SK-N-SH (cell line): ENCODE results near the gene ABCD1. TPM values are rescaled to one million over a fixed set of nuclear protein-coding genes. Genes with fewer than 3 reads are reported as not detected.

ENCODE experiments used
- CTCF ChIA-PET: fragments of 300-600, 350-600 bp; formaldehyde crosslinking; extraction: SDS; loops from one replicate; lab custom pipeline; 2021; lab: Yijun Ruan, JAX
- POLR2A ChIA-PET: fragments of 350-600 bp; sonication (Branson Sonifier 250); formaldehyde crosslinking; extraction: SDS; loops from one replicate; lab custom pipeline; 2020; ENCODE audit warnings: antibody characterized with exemption, inconsistent platforms; lab: Yijun Ruan, JAX
- DNase-seq: peaks from one replicate; pipeline ENCODE4 v3.0.0; 2012
- H2AFZ ChIP-seq: fragments of 200-600 bp; sonication (generic); 2 replicates; pipeline ENCODE4 v1.8.1; 2016; ENCODE audit warnings: antibody characterized with exemption, mild to moderate bottlenecking, low read depth
- H3F3A ChIP-seq: fragments of 200-600 bp; sonication (generic); replicated peaks from 2 replicates; pipeline ENCODE3; 2016; ENCODE audit warnings: antibody characterized with exemption, mild to moderate bottlenecking; ENCODE audit not compliant: insufficient read depth
- H3K27ac ChIP-seq, 2 experiments: fragments of 200-500 bp in 1 of 2; fragments of 200-600 bp in 1 of 2; sonication (Bioruptor generic) in 1 of 2; sonication (generic), shearing (Covaris generic) in 1 of 2; 2 replicates each; pipeline versions ENCODE4 v1.5.1 to v1.6.1; 2014 to 2016; ENCODE audit warnings: low read depth in 2 of 2, inconsistent platforms in 1 of 2, low read length in 1 of 2, mild to moderate bottlenecking in 1 of 2, mixed read lengths in 1 of 2
- H3K27me3 ChIP-seq: fragments of 200-600 bp; sonication (generic), shearing (Covaris generic); 2 replicates; pipeline ENCODE4 v1.6.1; 2016; ENCODE audit warnings: mixed run types; ENCODE audit not compliant: insufficient read depth
- H3K36me3 ChIP-seq, 2 experiments: fragments of 200-500 bp in 1 of 2; fragments of 200-600 bp in 1 of 2; sonication (Bioruptor generic) in 1 of 2; sonication (generic) in 1 of 2; replicated peaks in 1 of 2; 2 replicates each; pipeline versions ENCODE3 to v1.5.1; 2014 to 2016; ENCODE audit warnings: low read length in 1 of 2, mild to moderate bottlenecking in 1 of 2; ENCODE audit not compliant: insufficient read depth in 2 of 2, control insufficient read depth in 1 of 2
- H3K4me1 ChIP-seq, 2 experiments: fragments of 200-500 bp in 1 of 2; fragments of 200-600 bp in 1 of 2; sonication (Bioruptor generic) in 1 of 2; sonication (generic), shearing (Covaris generic) in 1 of 2; 2 replicates each; pipeline versions ENCODE4 v1.5.1 to v1.6.1; 2014 to 2016; ENCODE audit warnings: low read depth in 1 of 2, low read length in 1 of 2, mixed run types in 1 of 2; ENCODE audit not compliant: insufficient read depth in 2 of 2, control insufficient read depth in 1 of 2
- H3K4me2 ChIP-seq: fragments of 200-600 bp; sonication (generic), shearing (Covaris generic); 2 replicates; pipeline ENCODE4 v1.6.1; 2017; ENCODE audit warnings: mixed run types
- H3K4me3 ChIP-seq, 2 experiments: fragments of 200-500 bp in 1 of 2; fragments of 200-600 bp in 1 of 2; sonication (Bioruptor generic) in 1 of 2; sonication (generic), shearing (Covaris generic) in 1 of 2; 2 replicates each; pipeline versions ENCODE4 v1.5.1 to v1.8.1; 2014 to 2016; ENCODE audit warnings: low read depth in 2 of 2, inconsistent platforms in 1 of 2, low read length in 1 of 2, mild to moderate bottlenecking in 1 of 2, mixed read lengths in 1 of 2, moderate library complexity in 1 of 2
- H3K79me2 ChIP-seq: fragments of 200-600 bp; sonication (generic); 2 replicates; pipeline ENCODE4 v1.8.1; 2017; ENCODE audit warnings: mild to moderate bottlenecking; ENCODE audit not compliant: insufficient read depth
- H3K9ac ChIP-seq: fragments of 200-600 bp; sonication (generic); 2 replicates; pipeline ENCODE4 v1.6.1; 2017; ENCODE audit warnings: mixed run types
- H3K9me2 ChIP-seq: fragments of 200-600 bp; sonication (generic); 2 replicates; pipeline ENCODE4 v1.6.1; 2017; ENCODE audit warnings: mixed run types
- H3K9me3 ChIP-seq: fragments of 200-600 bp; sonication (generic); 2 replicates; pipeline ENCODE4 v1.6.1; 2017; ENCODE audit warnings: mixed run types, mild to moderate bottlenecking, moderate library complexity
- H4K20me1 ChIP-seq: fragments of 200-600 bp; sonication (generic); 2 replicates; pipeline ENCODE4 v1.6.1; 2017; ENCODE audit warnings: mild to moderate bottlenecking, mixed run types; ENCODE audit not compliant: insufficient read depth
- CHD2 ChIP-seq: fragments of 150-350 bp; IDR thresholded peaks from 2 replicates; pipeline ENCODE4 v1.6.1; 2018; ENCODE audit warnings: low read length; ENCODE audit not compliant: partially characterized antibody
- ELF1 ChIP-seq: IDR thresholded peaks from 2 replicates; pipeline ENCODE4 v1.4.0; 2012
- EZH2phosphoT487 ChIP-seq: fragments of 200-600 bp; sonication (generic); IDR thresholded peaks from 2 replicates; pipeline ENCODE4 v1.6.1; 2017; ENCODE audit warnings: low read depth, mixed run types, mild to moderate bottlenecking, antibody characterized with exemption, moderate library complexity, borderline replicate concordance
- FOXJ3 ChIP-seq: sonication (generic); formaldehyde crosslinking; IDR thresholded peaks from 2 replicates; pipeline ENCODE4 v1.5.1; 2020; ENCODE audit warnings: mild to moderate bottlenecking, missing genetic modification reagents
- GATA2 ChIP-seq: sonication (generic); formaldehyde crosslinking; IDR thresholded peaks from 2 replicates; pipeline ENCODE4 v1.5.0; 2020; ENCODE audit warnings: mild to moderate bottlenecking, missing genetic modification reagents
- JUND ChIP-seq: IDR thresholded peaks from 2 replicates; pipeline ENCODE4 v1.4.0; 2012
- NFIC ChIP-seq: IDR thresholded peaks from 2 replicates; pipeline ENCODE4 v1.4.0; 2012; ENCODE audit warnings: borderline replicate concordance
- NRF1 ChIP-seq: IDR thresholded peaks from 2 replicates; pipeline ENCODE4 v1.6.1; 2012; ENCODE audit warnings: low read depth, mild to moderate bottlenecking, low read length
- RFX5 ChIP-seq: IDR thresholded peaks from 2 replicates; pipeline ENCODE4 v1.6.1; 2012; ENCODE audit warnings: mild to moderate bottlenecking, improper control_type of control experiment, low read length
- RXRA ChIP-seq: IDR thresholded peaks from 2 replicates; pipeline ENCODE4 v1.4.0; 2012; ENCODE audit warnings: low read depth, mild to moderate bottlenecking, borderline replicate concordance
- SMC3 ChIP-seq: IDR thresholded peaks from 2 replicates; pipeline ENCODE4 v1.6.1; 2012; ENCODE audit warnings: low read depth, low read length, improper control_type of control experiment
- TAF1 ChIP-seq: IDR thresholded peaks from 2 replicates; pipeline ENCODE4 v1.6.1; 2012; ENCODE audit warnings: low read depth, mild to moderate bottlenecking, low read length, moderate library complexity, borderline replicate concordance
- WGBS: methylation state at CpG from one replicate; pipeline ENCODE4 v1.1.6; 2017; ENCODE audit warnings: low lambda C conversion rate; 5-methylcytosine and 5-hydroxymethylcytosine counted together
- polyA plus RNA-seq, 3 experiments: library from polyadenylated mRNA; depleted of rRNA; stranded (reverse); fragments of >200 nt; gene quantifications; 2 replicates each; pipeline ENCODE4 v1.2.3, GENCODE V29; 2012
- TF ChIP-seq, protein P1 (sequence below): IDR thresholded peaks from 2 replicates; pipeline ENCODE4; 2012
- TF ChIP-seq, protein P2 (sequence below): IDR thresholded peaks from 2 replicates; pipeline ENCODE4 v1.4.0; 2012; ENCODE audit warnings: low read depth, borderline replicate concordance
- TF ChIP-seq, protein P3 (sequence below): IDR thresholded peaks from 2 replicates; pipeline ENCODE4 v1.4.0; 2012; ENCODE audit warnings: low read depth, borderline replicate concordance
- TF ChIP-seq, protein P4 (sequence below): fragments of 200-600 bp; sonication (generic); IDR thresholded peaks from 2 replicates; pipeline ENCODE4 v1.6.1; 2017; ENCODE audit warnings: antibody characterized with exemption, mild to moderate bottlenecking, moderate library complexity
- TF ChIP-seq, protein P5 (sequence below): IDR thresholded peaks from 2 replicates; pipeline ENCODE4 v1.6.1; 2012; ENCODE audit warnings: mild to moderate bottlenecking, low read depth, low read length, moderate library complexity

ABCD1 gene
- polyA plus RNA-seq, 1 of the 3 experiments (the other 2 are of a cell fraction), result 7.9 TPM

DNA sequence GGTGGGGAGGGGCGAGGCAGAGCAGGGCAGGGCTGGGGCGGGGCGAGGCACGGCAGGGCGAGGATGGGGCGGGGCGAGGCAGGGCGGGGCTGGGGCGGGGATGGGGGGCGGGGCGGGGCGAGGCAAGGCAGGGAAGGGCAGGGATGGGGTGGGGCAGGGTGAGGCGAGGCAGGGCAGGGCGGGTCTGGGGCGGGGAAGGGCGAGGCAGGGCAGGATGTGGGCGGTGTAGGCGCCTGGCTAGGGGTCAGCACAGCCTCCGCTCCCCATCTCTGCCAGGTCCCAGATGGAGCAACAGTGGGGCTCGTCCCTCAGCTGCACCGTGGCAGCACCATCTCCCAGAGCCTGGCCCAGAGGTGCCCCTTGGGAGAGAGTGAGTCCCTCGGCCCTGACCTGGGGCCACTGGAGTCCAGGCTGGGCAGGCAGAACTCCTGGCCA lies 52.0 kb downstream of the ABCD1 start:
- WGBS, result 59% methylated on average over 16 of the region's 22 CpGs
- Histone ChIP-seq H3K4me3 (no peak overlapping the region), H3K9me2 (no peaks in the 10 kb centered on the region), H3K9ac (no peak overlapping the region), H3K4me1 (peaks cover 0 to 7% of the 10 kb centered on the region in 2 experiments; a peak in 1 of 4 replicates), H4K20me1 (no peaks in the 10 kb centered on the region), H3F3A (no peaks in the 10 kb centered on the region), H3K27me3 (0 out of 2 replicates have a peak, but pooled peaks cover 4% of the 10 kb centered on the region), H2AFZ (no peak overlapping the region)
- DNase-seq, result no peak
- CTCF ChIA-PET, result no interaction called here
- TF ChIP-seq, protein P1, sequence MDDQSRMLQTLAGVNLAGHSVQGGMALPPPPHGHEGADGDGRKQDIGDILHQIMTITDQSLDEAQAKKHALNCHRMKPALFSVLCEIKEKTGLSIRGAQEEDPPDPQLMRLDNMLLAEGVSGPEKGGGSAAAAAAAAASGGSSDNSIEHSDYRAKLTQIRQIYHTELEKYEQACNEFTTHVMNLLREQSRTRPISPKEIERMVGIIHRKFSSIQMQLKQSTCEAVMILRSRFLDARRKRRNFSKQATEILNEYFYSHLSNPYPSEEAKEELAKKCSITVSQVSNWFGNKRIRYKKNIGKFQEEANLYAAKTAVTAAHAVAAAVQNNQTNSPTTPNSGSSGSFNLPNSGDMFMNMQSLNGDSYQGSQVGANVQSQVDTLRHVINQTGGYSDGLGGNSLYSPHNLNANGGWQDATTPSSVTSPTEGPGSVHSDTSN, result no peak
- TF ChIP-seq, protein P2, sequence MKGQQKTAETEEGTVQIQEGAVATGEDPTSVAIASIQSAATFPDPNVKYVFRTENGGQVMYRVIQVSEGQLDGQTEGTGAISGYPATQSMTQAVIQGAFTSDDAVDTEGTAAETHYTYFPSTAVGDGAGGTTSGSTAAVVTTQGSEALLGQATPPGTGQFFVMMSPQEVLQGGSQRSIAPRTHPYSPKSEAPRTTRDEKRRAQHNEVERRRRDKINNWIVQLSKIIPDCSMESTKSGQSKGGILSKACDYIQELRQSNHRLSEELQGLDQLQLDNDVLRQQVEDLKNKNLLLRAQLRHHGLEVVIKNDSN, result no peak
- TF ChIP-seq, protein P3, sequence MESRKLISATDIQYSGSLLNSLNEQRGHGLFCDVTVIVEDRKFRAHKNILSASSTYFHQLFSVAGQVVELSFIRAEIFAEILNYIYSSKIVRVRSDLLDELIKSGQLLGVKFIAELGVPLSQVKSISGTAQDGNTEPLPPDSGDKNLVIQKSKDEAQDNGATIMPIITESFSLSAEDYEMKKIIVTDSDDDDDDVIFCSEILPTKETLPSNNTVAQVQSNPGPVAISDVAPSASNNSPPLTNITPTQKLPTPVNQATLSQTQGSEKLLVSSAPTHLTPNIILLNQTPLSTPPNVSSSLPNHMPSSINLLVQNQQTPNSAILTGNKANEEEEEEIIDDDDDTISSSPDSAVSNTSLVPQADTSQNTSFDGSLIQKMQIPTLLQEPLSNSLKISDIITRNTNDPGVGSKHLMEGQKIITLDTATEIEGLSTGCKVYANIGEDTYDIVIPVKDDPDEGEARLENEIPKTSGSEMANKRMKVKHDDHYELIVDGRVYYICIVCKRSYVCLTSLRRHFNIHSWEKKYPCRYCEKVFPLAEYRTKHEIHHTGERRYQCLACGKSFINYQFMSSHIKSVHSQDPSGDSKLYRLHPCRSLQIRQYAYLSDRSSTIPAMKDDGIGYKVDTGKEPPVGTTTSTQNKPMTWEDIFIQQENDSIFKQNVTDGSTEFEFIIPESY, result no peak
- no peak for TF ChIP-seq RFX5
- TF ChIP-seq SMC3, result no peak
- TF ChIP-seq EZH2phosphoT487, result no peak
- TF ChIP-seq, protein P4, sequence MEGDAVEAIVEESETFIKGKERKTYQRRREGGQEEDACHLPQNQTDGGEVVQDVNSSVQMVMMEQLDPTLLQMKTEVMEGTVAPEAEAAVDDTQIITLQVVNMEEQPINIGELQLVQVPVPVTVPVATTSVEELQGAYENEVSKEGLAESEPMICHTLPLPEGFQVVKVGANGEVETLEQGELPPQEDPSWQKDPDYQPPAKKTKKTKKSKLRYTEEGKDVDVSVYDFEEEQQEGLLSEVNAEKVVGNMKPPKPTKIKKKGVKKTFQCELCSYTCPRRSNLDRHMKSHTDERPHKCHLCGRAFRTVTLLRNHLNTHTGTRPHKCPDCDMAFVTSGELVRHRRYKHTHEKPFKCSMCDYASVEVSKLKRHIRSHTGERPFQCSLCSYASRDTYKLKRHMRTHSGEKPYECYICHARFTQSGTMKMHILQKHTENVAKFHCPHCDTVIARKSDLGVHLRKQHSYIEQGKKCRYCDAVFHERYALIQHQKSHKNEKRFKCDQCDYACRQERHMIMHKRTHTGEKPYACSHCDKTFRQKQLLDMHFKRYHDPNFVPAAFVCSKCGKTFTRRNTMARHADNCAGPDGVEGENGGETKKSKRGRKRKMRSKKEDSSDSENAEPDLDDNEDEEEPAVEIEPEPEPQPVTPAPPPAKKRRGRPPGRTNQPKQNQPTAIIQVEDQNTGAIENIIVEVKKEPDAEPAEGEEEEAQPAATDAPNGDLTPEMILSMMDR, result no peak
- TF ChIP-seq ELF1, result no peak
- TF ChIP-seq NRF1, result no peak
- TF ChIP-seq GATA2, result no peak
- TF ChIP-seq, protein P5, sequence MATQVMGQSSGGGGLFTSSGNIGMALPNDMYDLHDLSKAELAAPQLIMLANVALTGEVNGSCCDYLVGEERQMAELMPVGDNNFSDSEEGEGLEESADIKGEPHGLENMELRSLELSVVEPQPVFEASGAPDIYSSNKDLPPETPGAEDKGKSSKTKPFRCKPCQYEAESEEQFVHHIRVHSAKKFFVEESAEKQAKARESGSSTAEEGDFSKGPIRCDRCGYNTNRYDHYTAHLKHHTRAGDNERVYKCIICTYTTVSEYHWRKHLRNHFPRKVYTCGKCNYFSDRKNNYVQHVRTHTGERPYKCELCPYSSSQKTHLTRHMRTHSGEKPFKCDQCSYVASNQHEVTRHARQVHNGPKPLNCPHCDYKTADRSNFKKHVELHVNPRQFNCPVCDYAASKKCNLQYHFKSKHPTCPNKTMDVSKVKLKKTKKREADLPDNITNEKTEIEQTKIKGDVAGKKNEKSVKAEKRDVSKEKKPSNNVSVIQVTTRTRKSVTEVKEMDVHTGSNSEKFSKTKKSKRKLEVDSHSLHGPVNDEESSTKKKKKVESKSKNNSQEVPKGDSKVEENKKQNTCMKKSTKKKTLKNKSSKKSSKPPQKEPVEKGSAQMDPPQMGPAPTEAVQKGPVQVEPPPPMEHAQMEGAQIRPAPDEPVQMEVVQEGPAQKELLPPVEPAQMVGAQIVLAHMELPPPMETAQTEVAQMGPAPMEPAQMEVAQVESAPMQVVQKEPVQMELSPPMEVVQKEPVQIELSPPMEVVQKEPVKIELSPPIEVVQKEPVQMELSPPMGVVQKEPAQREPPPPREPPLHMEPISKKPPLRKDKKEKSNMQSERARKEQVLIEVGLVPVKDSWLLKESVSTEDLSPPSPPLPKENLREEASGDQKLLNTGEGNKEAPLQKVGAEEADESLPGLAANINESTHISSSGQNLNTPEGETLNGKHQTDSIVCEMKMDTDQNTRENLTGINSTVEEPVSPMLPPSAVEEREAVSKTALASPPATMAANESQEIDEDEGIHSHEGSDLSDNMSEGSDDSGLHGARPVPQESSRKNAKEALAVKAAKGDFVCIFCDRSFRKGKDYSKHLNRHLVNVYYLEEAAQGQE, result no peak
- TF ChIP-seq NFIC, result no peak
- no peak for TF ChIP-seq CHD2
- TF ChIP-seq TAF1, result no peak
- TF ChIP-seq RXRA, result no peak
- no peak for TF ChIP-seq JUND
- no peak for TF ChIP-seq FOXJ3 (CRISPR knock-in tag)
- TF ChIP-seq, all 33 proteins: peak for 0
- Histone ChIP-seq H3K4me2 (no peak overlapping the region), H3K9me3 (no peaks in the 10 kb centered on the region), H3K79me2 (no peaks in the 10 kb centered on the region), H3K27ac (no peak overlapping the region), H3K36me3 (no peaks in the 10 kb centered on the region)
- POLR2A ChIA-PET, result no interaction called here
